Glutamatergic neuron (in vitro differentiated cells): ENCODE data around the gene INTS2. TPM values are rescaled to one million over a fixed set of nuclear protein-coding genes. Genes with fewer than 3 reads are reported as not detected.
"Not testable (repeated sequence)": the region's sequence is repeated elsewhere in the genome, so short reads cannot be mapped to it uniquely, and the experiment has no call there.

ENCODE experiments used
- DNase-seq: peaks from one replicate; pipeline ENCODE4 v3.0.0; 2022
- H3K27ac Mint-ChIP-seq: one replicate; pipeline ENCODE4 v1.8.0; 2020; ENCODE audit warnings: mild to moderate bottlenecking, mixed read lengths, inconsistent platforms; ENCODE audit not compliant: unreplicated experiment
- H3K27me3 Mint-ChIP-seq: one replicate; pipeline ENCODE4 v1.8.0; 2020; ENCODE audit warnings: mild to moderate bottlenecking, moderate library complexity, mixed read lengths, inconsistent platforms; ENCODE audit not compliant: unreplicated experiment
- H3K36me3 Mint-ChIP-seq: one replicate; pipeline ENCODE4 v1.8.0; 2020; ENCODE audit warnings: mild to moderate bottlenecking, mixed read lengths, inconsistent platforms; ENCODE audit not compliant: unreplicated experiment
- H3K4me1 Mint-ChIP-seq: one replicate; pipeline ENCODE4 v1.8.0; 2020; ENCODE audit warnings: mild to moderate bottlenecking, low read depth, mixed read lengths, inconsistent platforms; ENCODE audit not compliant: unreplicated experiment
- H3K4me3 Mint-ChIP-seq: one replicate; pipeline ENCODE4 v1.8.0; 2020; ENCODE audit warnings: mild to moderate bottlenecking, mixed read lengths, inconsistent platforms; ENCODE audit not compliant: unreplicated experiment
- H3K9me3 Mint-ChIP-seq: one replicate; pipeline ENCODE4 v1.8.0; 2020; ENCODE audit warnings: mild to moderate bottlenecking, moderate library complexity, mixed read lengths, inconsistent platforms; ENCODE audit not compliant: unreplicated experiment
- total RNA-seq: library from RNA; stranded (reverse); fragmentation: NEBNext Ultra II Directional; extraction: Animal tissue kit (Norgen Biotek cat#: 25700); gene quantifications from one replicate; pipeline ENCODE4 v1.2.1, GENCODE V29; 2021; ENCODE audit not compliant: unreplicated experiment
- TF ChIP-seq, protein P1 (sequence below): fragments of 200-600 bp; sonication (generic); IDR thresholded peaks from one replicate; pipeline ENCODE4 v1.5.0; 2021; ENCODE audit not compliant: partially characterized antibody, unreplicated experiment

INTS2 gene
- total RNA-seq, 1 donor from 2014 or later: 16.9 TPM

DNA sequence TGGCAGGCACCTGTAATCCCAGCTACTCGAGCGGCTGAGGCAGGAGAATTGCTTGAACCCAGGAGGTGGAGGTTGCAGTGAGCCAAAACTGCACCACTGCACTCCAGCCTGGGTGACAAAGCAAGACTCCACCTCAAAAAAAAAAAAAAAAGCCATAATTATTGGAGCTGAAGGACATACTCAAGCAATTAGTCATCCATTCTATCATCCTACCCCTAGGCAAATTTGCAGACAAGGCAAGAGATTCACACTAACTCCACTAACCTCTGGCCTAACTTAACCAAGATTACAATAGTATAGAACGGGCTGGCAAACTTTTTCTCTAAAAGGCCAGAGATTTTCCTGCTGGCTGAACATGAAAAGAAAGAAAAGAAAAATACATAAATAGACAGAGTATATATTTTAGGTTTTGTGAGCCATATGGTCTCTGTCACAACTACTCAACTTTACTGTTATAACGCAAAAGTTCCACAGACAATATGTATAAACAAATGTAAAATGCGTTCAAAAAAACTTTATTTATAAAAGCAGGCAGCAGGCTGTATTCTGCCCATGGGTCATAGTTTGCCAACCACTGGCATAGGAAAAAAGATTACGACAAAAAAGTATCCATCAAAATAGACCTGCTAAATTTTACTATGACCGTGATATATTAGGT is 94.1 kb downstream of the INTS2 start:
- H3K4me1 Mint-ChIP-seq: peaks cover 2% of the 10 kb centered on the region
- TF ChIP-seq, protein P1, sequence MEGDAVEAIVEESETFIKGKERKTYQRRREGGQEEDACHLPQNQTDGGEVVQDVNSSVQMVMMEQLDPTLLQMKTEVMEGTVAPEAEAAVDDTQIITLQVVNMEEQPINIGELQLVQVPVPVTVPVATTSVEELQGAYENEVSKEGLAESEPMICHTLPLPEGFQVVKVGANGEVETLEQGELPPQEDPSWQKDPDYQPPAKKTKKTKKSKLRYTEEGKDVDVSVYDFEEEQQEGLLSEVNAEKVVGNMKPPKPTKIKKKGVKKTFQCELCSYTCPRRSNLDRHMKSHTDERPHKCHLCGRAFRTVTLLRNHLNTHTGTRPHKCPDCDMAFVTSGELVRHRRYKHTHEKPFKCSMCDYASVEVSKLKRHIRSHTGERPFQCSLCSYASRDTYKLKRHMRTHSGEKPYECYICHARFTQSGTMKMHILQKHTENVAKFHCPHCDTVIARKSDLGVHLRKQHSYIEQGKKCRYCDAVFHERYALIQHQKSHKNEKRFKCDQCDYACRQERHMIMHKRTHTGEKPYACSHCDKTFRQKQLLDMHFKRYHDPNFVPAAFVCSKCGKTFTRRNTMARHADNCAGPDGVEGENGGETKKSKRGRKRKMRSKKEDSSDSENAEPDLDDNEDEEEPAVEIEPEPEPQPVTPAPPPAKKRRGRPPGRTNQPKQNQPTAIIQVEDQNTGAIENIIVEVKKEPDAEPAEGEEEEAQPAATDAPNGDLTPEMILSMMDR: no peak
- H3K9me3 Mint-ChIP-seq: no peaks in the 10 kb centered on the region
- no peak for DNase-seq
- H3K4me3 Mint-ChIP-seq: no peak overlapping the region
- H3K27ac Mint-ChIP-seq: no peak overlapping the region
- no peaks in the 10 kb centered on the region for H3K36me3 Mint-ChIP-seq
- H3K27me3 Mint-ChIP-seq: no peaks in the 10 kb centered on the region

DNA sequence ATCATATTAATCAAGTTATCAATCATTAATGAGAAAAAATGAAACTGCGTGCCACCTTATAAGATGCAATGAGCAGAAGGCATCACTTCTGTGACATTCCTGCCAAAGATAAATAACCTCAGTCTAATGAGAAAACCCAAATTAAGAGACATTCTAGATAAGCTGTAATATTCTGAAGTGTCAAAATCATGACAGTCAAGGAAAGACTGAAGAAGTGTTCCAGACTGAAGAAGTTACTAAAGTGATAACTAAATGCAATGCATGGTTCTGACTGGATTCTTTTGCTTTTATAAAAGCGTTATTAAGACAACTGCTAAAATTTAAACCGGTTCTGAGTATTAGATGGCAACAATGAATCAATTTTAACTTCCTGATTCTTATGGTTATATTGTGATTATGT is 95.3 kb downstream of the INTS2 start:
- DNase-seq: no peak
- Mint-ChIP-seq H3K27ac (no peak overlapping the region), H3K4me3 (no peak overlapping the region), H3K4me1 (peaks cover 2% of the 10 kb centered on the region), H3K36me3 (peaks cover 6% of the 10 kb centered on the region), H3K27me3 (no peaks in the 10 kb centered on the region), H3K9me3 (no peaks in the 10 kb centered on the region)
- TF ChIP-seq, protein P1: no peak

DNA sequence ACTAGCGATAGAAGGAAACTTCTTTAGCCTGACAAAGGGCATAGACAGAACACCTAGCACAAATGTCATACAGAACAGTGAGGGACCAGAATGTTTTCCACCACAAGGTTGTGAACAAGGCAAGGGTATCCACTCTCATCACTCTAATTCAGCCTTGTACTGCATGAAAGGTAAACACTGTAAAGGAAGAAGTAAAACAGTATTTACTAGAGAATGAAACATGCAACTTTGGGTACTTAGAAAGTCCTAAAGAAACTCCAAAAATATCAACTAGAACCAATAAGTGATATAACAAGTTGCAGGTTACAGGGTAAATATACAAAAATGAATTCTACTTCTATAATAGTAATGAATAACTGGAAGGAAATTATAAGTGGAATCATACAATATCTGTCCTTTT is 96.7 kb downstream of the INTS2 start:
- Mint-ChIP-seq H3K27ac (no peak overlapping the region), H3K9me3 (no peaks in the 10 kb centered on the region), H3K27me3 (no peaks in the 10 kb centered on the region), H3K4me1 (peaks cover 2% of the 10 kb centered on the region), H3K4me3 (no peak overlapping the region), H3K36me3 (peaks cover 6% of the 10 kb centered on the region)
- TF ChIP-seq, protein P1: no peak
- no peak for DNase-seq

- no peaks in the 10 kb centered on the region for H3K27me3 Mint-ChIP-seq
- H3K4me3 Mint-ChIP-seq: no peak overlapping the region
- TF ChIP-seq, protein P1: no peak
- no peak for DNase-seq
- no peak overlapping the region for H3K27ac Mint-ChIP-seq
- no peaks in the 10 kb centered on the region for H3K4me1 Mint-ChIP-seq
- H3K36me3 Mint-ChIP-seq: peaks cover 6% of the 10 kb centered on the region
- H3K9me3 Mint-ChIP-seq: no peaks in the 10 kb centered on the region
These were observed 99.1 kb downstream of the INTS2 start for GRCh38 chr17:61828694-61829093.

GRCh38 chr17:61827649-61828395 is 100.0 kb downstream of the INTS2 start:
- no peaks in the 10 kb centered on the region for H3K27me3 Mint-ChIP-seq
- H3K9me3 Mint-ChIP-seq: no peaks in the 10 kb centered on the region
- H3K4me1 Mint-ChIP-seq: no peaks in the 10 kb centered on the region
- TF ChIP-seq, protein P1: no peak
- H3K27ac Mint-ChIP-seq: no peak overlapping the region
- H3K36me3 Mint-ChIP-seq: peaks cover 6% of the 10 kb centered on the region
- DNase-seq: no peak
- H3K4me3 Mint-ChIP-seq: no peak overlapping the region

- H3K27me3 Mint-ChIP-seq, H3K27ac Mint-ChIP-seq, H3K4me3 Mint-ChIP-seq, DNase-seq, H3K9me3 Mint-ChIP-seq, H3K4me1 Mint-ChIP-seq, H3K36me3 Mint-ChIP-seq: not testable (repeated sequence)
These were observed 100.9 kb downstream of the INTS2 start for GRCh38 chr17:61826866-61827265.

GRCh38 chr17:61826198-61826597 is 101.6 kb downstream of the INTS2 start:
- H3K4me1 Mint-ChIP-seq, H3K27ac Mint-ChIP-seq, H3K4me3 Mint-ChIP-seq, H3K36me3 Mint-ChIP-seq, DNase-seq, H3K9me3 Mint-ChIP-seq, H3K27me3 Mint-ChIP-seq: not testable (repeated sequence)
